Sigmoid colon (tissue), 4 donors: ENCODE results near the gene NRSN2.

Experiments
- CTCF ChIP-seq, 4 experiments: fragments of 450-650 bp in 3 of 4; fragments of 200-600 bp in 1 of 4; IDR thresholded peaks; one replicate each; pipeline ENCODE4 v1.5.1; 2016 to 2019; ENCODE audit warnings: antibody characterized with exemption in 4 of 4, mild to moderate bottlenecking in 3 of 4, moderate library complexity in 2 of 4
- EP300 ChIP-seq, 4 donors: sonication (generic); formaldehyde crosslinking; IDR thresholded peaks; one replicate each; pipeline ENCODE4 v1.6.1; 2017; ENCODE audit warnings: antibody characterized with exemption in 4 of 4

- TF ChIP-seq CTCF (IDR thresholded peaks at IDR 0.05) (no peak), EP300 (IDR thresholded peaks at IDR 0.05) (no peak)
Measured at GRCh38 chr20:375265-375889, 28.5 kb downstream of the NRSN2 start.
